Bladder microvascular endothelial cell (primary cell): ENCODE results near the gene RHOG. TPM values are rescaled to one million over a fixed set of nuclear protein-coding genes. Genes with fewer than 3 reads are reported as not detected.

Source experiments
- total RNA-seq: library from RNA; depleted of rRNA; stranded (reverse); fragments of >200 nt; gene quantifications from 2 replicates; pipeline ENCODE4 v1.2.3, GENCODE V29; 2014

RHOG gene
- total RNA-seq, result 11.0 and 19.6 TPM in 2 replicates

GRCh38 chr11:3840870-3841425 is at the start of gene RHOG:
TSS of gene RHOG (minus strand) at chr11:3840959. CDS start at chr11:3828138, 12,821 bp downstream.

GRCh38 chr11:3854977-3855807 is 14.4 kb upstream of the RHOG start, which contains the start of gene STIM1:
TSS of gene STIM1 (plus strand) at chr11:3855664. CDS start at chr11:3856271, 607 bp downstream.

GRCh38 chr11:3807909-3808860 is 32.6 kb downstream of the RHOG start, which contains the start of gene PGAP2:
TSS of gene PGAP2 (plus strand) at chr11:3808560. CDS start at chr11:3811260, 2,700 bp downstream.

GRCh38 chr11:3797329-3798090 is 43.2 kb downstream of the RHOG start, which contains the start of gene NUP98:
TSS of gene NUP98 (minus strand) at chr11:3797554. CDS start at chr11:3782117, 15,437 bp downstream.

Other genes starting within 250 kb of the RHOG start
- not detected in 2 replicates for gene ART5, start 199.0 kb downstream of the RHOG start, total RNA-seq
- gene ART1, start 195.8 kb downstream of the RHOG start, total RNA-seq, result not detected in 2 replicates
- 0.16 and 0.94 TPM in 2 replicates for gene CHRNA10, start 169.6 kb downstream of the RHOG start, total RNA-seq
- gene NUP98, start 43.4 kb downstream of the RHOG start, total RNA-seq, result 62.2 and 124 TPM in 2 replicates
- gene PGAP2, start 32.4 kb downstream of the RHOG start, total RNA-seq, result 6.8 and 13.0 TPM in 2 replicates
- 19.4 and 48.3 TPM in 2 replicates for gene STIM1, start 14.7 kb upstream of the RHOG start, total RNA-seq